HG03175 (cell line): ENCODE results near the gene SEMA3F.
"Not testable (repeated sequence)": the region's sequence is repeated elsewhere in the genome, so short reads cannot be mapped to it uniquely, and the experiment has no call there.

Source experiments
- ATAC-seq: cut with Tn5 transposase; IDR thresholded peaks from one replicate; pipeline ENCODE4 v1.9.1; 2021; ENCODE audit warnings: mild to moderate bottlenecking, moderate library complexity; ENCODE audit not compliant: unreplicated experiment

SEMA3F gene

GRCh38 chr3:50210176-50210509 is 55.0 kb downstream of the SEMA3F start:
- ATAC-seq, result no peak

GRCh38 chr3:50210510-50211367 is 55.6 kb downstream of the SEMA3F start:
- no peak for ATAC-seq

- ATAC-seq, result not testable (repeated sequence)
Measured at GRCh38 chr3:50211368-50211717, 56.2 kb downstream of the SEMA3F start.

- no peak for ATAC-seq
Measured at GRCh38 chr3:50211930-50212329, 56.8 kb downstream of the SEMA3F start.

GRCh38 chr3:50212502-50212901 is 57.4 kb downstream of the SEMA3F start:
- ATAC-seq, result no peak

- no peak for ATAC-seq
Measured at GRCh38 chr3:50212971-50213370, 57.8 kb downstream of the SEMA3F start.

- no peak for ATAC-seq
Measured at GRCh38 chr3:50213373-50213772, 58.2 kb downstream of the SEMA3F start.

- ATAC-seq, result no peak
Measured at GRCh38 chr3:50214824-50215223, 59.7 kb downstream of the SEMA3F start.

- ATAC-seq, result no peak
Measured at GRCh38 chr3:50215529-50215928, 60.4 kb downstream of the SEMA3F start.

- ATAC-seq, result no peak
Measured at GRCh38 chr3:50217681-50218080, 62.6 kb downstream of the SEMA3F start.

- no peak for ATAC-seq
Measured at GRCh38 chr3:50218448-50218847, 63.3 kb downstream of the SEMA3F start.

GRCh38 chr3:50219285-50219684 is 64.2 kb downstream of the SEMA3F start:
- no peak for ATAC-seq

- no peak for ATAC-seq
Measured at GRCh38 chr3:50220109-50220508, 65.0 kb downstream of the SEMA3F start.

GRCh38 chr3:50221051-50221410 is 65.9 kb downstream of the SEMA3F start:
- ATAC-seq, result no peak

- no peak for ATAC-seq
Measured at GRCh38 chr3:50221411-50222168, 66.5 kb downstream of the SEMA3F start.

GRCh38 chr3:50222169-50222528 is 67.0 kb downstream of the SEMA3F start:
- no peak for ATAC-seq

GRCh38 chr3:50224639-50225038 is 69.5 kb downstream of the SEMA3F start:
- no peak for ATAC-seq

GRCh38 chr3:50226888-50227389 is 71.8 kb downstream of the SEMA3F start:
- ATAC-seq, result peak; percentile 4

GRCh38 chr3:50227390-50228183 is 72.5 kb downstream of the SEMA3F start:
- ATAC-seq, result peak; percentile 88

- not testable (repeated sequence) for ATAC-seq
Measured at GRCh38 chr3:50228184-50228763, 73.2 kb downstream of the SEMA3F start.

GRCh38 chr3:50229490-50229889 is 74.4 kb downstream of the SEMA3F start:
- no peak for ATAC-seq
